Fibroblast of skin of back (primary cell): Measurements from ENCODE around the gene ABT1.

Source experiments
- DNase-seq: peaks from one replicate; pipeline ENCODE4 v3.0.0-alpha.2; 2013

ABT1 gene

GRCh38 chr6:26607434-26608230 is 10.9 kb downstream of the ABT1 start:
- DNase-seq: peak; percentile 55

GRCh38 chr6:26609463-26609862 is 12.7 kb downstream of the ABT1 start:
- no peak for DNase-seq

GRCh38 chr6:26611599-26611998 is 14.8 kb downstream of the ABT1 start:
- no peak for DNase-seq

GRCh38 chr6:26613201-26613600 is 16.4 kb downstream of the ABT1 start:
- DNase-seq: no peak

GRCh38 chr6:26613689-26614683 is 17.2 kb downstream of the ABT1 start:
- no peak for DNase-seq

GRCh38 chr6:26623339-26623859 is 26.6 kb downstream of the ABT1 start:
- DNase-seq: no peak

GRCh38 chr6:26624557-26624956 is 27.8 kb downstream of the ABT1 start:
- no peak for DNase-seq

- no peak for DNase-seq
Measured at GRCh38 chr6:26627843-26628242, 31.1 kb downstream of the ABT1 start.

GRCh38 chr6:26629359-26629758 is 32.6 kb downstream of the ABT1 start:
- DNase-seq: no peak

GRCh38 chr6:26640806-26641205 is 44.1 kb downstream of the ABT1 start:
- no peak for DNase-seq

GRCh38 chr6:26646074-26646473 is 49.3 kb downstream of the ABT1 start:
- DNase-seq: no peak
